Measurements from ENCODE around the gene PCK2.
A peak's percentile ranks its signal among the peaks of the same experiment; 100 is the strongest.

Gene PCK2

GRCh38 chr14:24114532-24115421 is 20.7 kb downstream of the PCK2 start, which contains the start of the genes DCAF11 and NRL (continued):
- TF ChIP-seq GLIS1 (tag by site-specific recombination; IDR thresholded peaks at IDR 0.05) (peak; percentile 85; the same call in 1 of the 2 replicates), ZNF529 (tag by site-specific recombination; IDR thresholded peaks at IDR 0.05; ENCODE audit: insufficient replicate concordance) (no peak), ZXDB (tag by site-specific recombination; IDR thresholded peaks at IDR 0.05) (0 out of 2 replicates have a peak, but pooled peaks have one; percentile 11), ZBTB44 (tag by site-specific recombination; IDR thresholded peaks at IDR 0.05) (no peak), ZBTB6 (tag by site-specific recombination; IDR thresholded peaks at IDR 0.05) (no peak), ZNF324 (tag by site-specific recombination; IDR thresholded peaks at IDR 0.05) (peak; percentile 23; the same call in 1 of the 2 replicates), ZIC2 (tag by site-specific recombination; IDR thresholded peaks at IDR 0.05) (peak; percentile 47), ZNF132 (tag by site-specific recombination; IDR thresholded peaks at IDR 0.05; ENCODE audit: borderline replicate concordance) (no peak), ZNF138 (tag by site-specific recombination; IDR thresholded peaks at IDR 0.05; ENCODE audit: borderline replicate concordance) (no peak), EGR2 (tag by site-specific recombination; IDR thresholded peaks at IDR 0.05; ENCODE audit: low read depth) (peak; percentile 98), ZNF114 (tag by site-specific recombination; IDR thresholded peaks at IDR 0.05) (no peak), IKZF3 (tag by site-specific recombination; IDR thresholded peaks at IDR 0.05) (peak; percentile 47; the same call in 1 of the 2 replicates), ZNF157 (tag by site-specific recombination; IDR thresholded peaks at IDR 0.05) (no peak), PRDM10 (tag by site-specific recombination; IDR thresholded peaks at IDR 0.05) (peak; percentile 92), ZFHX2 (tag by site-specific recombination; conservative IDR thresholded peaks at IDR 0.05) (peak; percentile 99), ZFP3 (tag by site-specific recombination; IDR thresholded peaks at IDR 0.05; ENCODE audit: low read depth) (no peak), ZNF335 (tag by site-specific recombination; conservative IDR thresholded peaks at IDR 0.05) (peak; percentile 81), ZNF391 (tag by site-specific recombination; IDR thresholded peaks at IDR 0.05; ENCODE audit: borderline replicate concordance, low read depth) (peak; percentile 33; the same call in 1 of the 2 replicates), ZNF366 (tag by site-specific recombination; conservative IDR thresholded peaks at IDR 0.05) (peak; percentile 78), PATZ1 (tag by site-specific recombination; IDR thresholded peaks at IDR 0.05) (peak; percentile 92), KLF7 (tag by site-specific recombination; IDR thresholded peaks at IDR 0.05; ENCODE audit: borderline replicate concordance) (0 out of 2 replicates have a peak, but pooled peaks have one; percentile 9), ZNF548 (tag by site-specific recombination; IDR thresholded peaks at IDR 0.05) (no peak), KLF16 (tag by site-specific recombination; IDR thresholded peaks at IDR 0.05) (peak; percentile 99), KLF1 (tag by site-specific recombination; IDR thresholded peaks at IDR 0.05) (peak; percentile 91), ZNF423 (tag by site-specific recombination; IDR thresholded peaks at IDR 0.05) (0 out of 2 replicates have a peak, but pooled peaks have one; percentile 15), SP7 (tag by site-specific recombination; IDR thresholded peaks at IDR 0.05) (peak; percentile 59), ZNF837 (tag by site-specific recombination; IDR thresholded peaks at IDR 0.05) (no peak), OVOL3 (tag by site-specific recombination; IDR thresholded peaks at IDR 0.05) (no peak), HOXC10 (CRISPR knock-in tag; IDR thresholded peaks at IDR 0.05) (peak; percentile 98)
- TF ChIP-seq, protein P1, sequence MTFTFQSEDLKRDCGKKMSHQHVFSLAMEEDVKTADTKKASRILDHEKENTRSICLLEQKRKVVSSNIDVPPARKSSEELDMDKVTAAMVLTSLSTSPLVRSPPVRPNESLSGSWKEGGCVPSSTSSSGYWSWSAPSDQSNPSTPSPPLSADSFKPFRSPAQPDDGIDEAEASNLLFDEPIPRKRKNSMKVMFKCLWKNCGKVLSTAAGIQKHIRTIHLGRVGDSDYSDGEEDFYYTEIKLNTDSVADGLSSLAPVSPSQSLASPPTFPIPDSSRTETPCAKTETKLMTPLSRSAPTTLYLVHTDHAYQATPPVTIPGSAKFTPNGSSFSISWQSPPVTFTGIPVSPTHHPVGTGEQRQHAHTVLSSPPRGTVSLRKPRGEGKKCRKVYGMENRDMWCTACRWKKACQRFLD (tag by site-specific recombination; IDR thresholded peaks at IDR 0.05), result 0 out of 2 replicates have a peak, but pooled peaks have one; percentile 13

Data from HEK293 (cell line).